HG02840 (cell line): Measurements from ENCODE around the gene CDH4.

Experiments
- ATAC-seq: cut with Tn5 transposase; IDR thresholded peaks from one replicate; pipeline ENCODE4 v1.9.1; 2021; ENCODE audit warnings: mild to moderate bottlenecking, moderate library complexity, moderate number of reproducible peaks; ENCODE audit not compliant: unreplicated experiment, low FRiP score

CDH4 gene

DNA sequence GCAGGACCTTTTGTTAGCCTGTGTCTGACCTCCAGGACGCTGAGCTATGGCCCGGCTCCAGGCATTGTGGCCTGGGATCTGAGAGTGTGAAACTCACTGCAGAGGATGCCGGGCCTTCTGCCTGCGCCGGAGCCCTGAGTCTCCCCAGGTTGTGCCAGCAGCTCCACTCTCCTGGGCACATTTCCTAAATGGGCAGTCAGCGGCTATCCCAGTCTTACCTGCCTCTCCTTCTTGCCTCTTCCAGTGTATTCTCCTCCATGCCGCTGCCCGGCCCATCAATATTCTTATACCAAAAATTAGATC lies 397.8 kb downstream of the CDH4 start:
- ATAC-seq: no peak

DNA sequence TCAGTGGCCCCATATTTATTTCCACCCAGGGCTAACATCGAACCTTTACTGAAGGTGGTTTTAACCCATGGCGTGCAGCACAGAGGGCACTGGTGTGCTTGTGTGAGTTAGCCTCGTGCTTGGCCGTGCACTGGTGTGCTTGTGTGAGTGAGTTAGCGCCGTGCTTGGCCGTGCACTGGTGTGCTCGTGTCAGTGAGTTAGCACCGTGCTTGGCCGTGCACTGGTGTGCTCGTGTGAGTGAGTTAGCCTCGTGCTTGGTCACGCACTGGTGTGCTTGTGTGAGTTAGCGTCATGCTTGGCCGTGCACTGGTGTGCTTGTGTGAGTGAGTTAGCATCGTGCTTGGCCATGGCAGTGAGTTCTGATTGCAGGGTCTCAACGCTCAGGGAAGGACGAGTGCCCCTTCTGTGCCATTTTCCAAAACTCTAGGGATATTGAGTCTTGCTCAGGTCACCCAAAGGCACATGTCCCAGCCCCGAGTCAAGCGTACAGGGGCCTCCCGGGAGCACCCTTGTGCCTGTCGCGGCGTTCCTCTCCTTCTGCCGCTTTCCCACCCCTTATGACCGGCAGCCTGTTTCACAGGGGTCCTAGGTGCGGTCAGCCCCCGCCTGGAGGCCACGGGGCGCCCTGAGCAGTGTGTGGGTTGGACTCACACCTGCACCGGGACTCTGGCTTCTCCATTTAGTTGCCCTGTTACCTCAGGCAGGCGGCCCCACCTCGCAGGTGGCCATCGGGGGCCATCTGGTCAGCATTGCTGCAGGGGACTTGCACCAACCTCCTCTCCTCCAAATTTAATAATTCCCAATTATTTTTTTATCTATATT lies 399.1 kb downstream of the CDH4 start:
- no peak for ATAC-seq

- no peak for ATAC-seq
Measured at GRCh38 chr20:61652146-61652545, 400.1 kb downstream of the CDH4 start.

- ATAC-seq: no peak
Measured at GRCh38 chr20:61654726-61655125, 402.7 kb downstream of the CDH4 start.

DNA sequence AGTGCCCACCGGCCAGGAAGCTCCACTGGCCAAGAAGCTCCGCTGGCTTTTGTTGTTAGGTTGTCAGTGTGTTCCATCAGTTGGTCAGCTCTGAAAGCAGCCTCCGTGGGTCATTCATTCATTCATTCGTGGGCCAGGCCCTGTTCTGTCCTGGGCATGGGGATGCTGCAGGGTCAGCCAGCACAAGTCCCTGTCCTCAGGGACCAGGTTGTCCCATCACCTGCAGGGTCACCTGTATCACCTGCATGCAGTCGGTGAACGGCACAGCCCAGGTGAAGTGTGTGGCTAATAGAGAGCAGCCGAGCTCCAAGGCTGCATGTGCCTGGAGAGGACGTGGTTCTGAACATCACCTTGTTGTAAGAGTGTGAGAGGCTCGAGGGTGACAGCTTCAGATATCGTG lies 403.5 kb downstream of the CDH4 start:
- ATAC-seq: no peak

DNA sequence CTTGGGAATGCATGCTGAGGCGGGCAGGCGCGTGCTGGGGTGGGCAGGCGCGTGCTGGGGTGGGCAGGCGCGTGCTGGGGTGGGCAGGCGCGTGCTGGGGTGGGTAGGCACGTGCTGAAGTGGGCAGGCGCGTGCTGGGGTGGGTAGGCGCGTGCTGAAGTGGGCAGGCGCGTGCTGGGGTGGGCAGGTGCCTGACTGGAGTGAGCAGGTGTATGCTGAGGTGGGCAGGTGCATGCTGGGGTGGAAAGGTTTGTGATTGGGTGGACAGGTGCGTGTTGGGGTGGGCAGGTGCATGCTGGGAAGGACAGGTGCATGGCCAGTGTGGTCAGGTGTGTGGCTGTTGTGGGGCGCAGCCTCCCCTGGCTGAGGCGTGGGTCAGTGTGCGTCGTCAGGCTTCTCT lies 404.1 kb downstream of the CDH4 start:
- no peak for ATAC-seq

GRCh38 chr20:61657721-61658377 lies 405.8 kb downstream of the CDH4 start:
- no peak for ATAC-seq

DNA sequence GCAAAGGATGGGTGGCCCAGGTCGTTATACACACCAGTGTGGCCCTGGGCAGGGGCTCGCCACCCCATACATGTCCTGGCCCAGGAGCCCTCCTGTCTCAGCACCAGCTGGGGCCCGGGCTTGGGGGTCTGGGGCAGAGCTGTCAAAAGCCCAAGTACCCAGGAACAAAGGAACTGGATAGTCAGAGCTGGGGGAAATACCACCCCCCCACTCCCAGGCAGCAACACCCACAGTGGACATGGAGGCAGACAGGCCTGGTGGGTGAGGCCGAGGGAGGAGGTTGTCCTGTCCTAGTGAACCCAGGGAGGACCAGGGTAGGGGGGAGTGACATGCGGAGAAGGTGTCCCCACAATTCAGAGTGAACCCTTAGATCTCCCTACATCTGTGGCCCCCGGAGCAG lies 406.5 kb downstream of the CDH4 start:
- no peak for ATAC-seq

DNA sequence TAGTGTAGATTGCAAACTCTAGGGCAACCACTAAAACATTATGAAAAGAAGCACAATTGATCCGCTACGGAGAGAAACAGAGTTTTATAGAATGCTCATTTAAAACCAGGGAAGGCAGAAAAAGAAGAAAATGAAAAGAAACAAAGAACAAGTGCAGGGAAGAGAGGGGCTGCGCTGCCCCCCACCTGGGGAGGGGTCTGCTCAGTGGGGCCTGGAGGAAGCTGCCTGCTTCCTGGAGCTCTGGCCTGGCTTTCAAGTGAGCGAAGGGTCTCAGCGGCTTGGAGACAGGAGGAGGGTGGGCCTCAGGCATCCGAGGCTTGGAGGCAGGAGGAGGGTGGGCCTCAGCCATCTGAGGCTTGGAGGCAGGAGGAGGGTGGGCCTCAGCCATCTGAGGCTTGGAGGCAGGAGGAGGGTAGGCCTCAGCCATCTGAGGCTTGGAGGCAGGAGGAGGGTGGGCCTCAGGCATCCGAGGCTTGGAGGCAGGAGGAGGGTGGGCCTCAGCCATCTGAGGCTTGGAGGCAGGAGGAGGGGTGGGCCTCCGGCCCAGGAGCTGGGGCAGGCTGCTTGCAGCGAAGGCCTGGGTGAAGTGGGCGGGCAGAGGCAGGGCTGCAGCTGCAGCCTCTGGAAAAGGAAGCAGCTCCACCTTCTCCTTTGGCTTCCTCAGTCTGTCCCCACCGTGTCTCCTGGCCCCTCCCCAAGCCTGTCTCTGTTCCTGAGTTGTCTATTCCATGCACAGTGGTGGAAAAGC lies 407.4 kb downstream of the CDH4 start:
- no peak for ATAC-seq

DNA sequence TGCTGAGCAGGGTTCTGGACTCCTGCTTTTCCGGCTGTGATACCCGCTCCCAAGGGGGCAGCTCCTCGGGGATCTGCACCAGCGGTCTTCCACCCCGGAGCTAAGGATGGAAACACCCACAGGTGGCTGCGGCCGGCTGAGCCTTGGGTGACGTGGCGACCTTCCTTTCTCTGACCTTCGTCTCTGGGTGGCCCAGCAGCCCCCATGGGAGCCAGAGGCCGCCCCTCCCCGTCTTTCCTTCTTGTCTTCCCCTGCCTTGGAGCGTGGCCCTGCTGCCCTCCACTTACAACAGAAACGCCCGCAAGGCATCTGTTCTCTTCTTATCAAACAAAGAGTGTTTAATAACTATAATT lies 407.9 kb downstream of the CDH4 start:
- ATAC-seq: no peak

- no peak for ATAC-seq
Measured at GRCh38 chr20:61660559-61660958, 408.5 kb downstream of the CDH4 start.

- ATAC-seq: no peak
Measured at GRCh38 chr20:61661025-61661424, 409.0 kb downstream of the CDH4 start.

- no peak for ATAC-seq
Measured at GRCh38 chr20:61661583-61661982, 409.5 kb downstream of the CDH4 start.

DNA sequence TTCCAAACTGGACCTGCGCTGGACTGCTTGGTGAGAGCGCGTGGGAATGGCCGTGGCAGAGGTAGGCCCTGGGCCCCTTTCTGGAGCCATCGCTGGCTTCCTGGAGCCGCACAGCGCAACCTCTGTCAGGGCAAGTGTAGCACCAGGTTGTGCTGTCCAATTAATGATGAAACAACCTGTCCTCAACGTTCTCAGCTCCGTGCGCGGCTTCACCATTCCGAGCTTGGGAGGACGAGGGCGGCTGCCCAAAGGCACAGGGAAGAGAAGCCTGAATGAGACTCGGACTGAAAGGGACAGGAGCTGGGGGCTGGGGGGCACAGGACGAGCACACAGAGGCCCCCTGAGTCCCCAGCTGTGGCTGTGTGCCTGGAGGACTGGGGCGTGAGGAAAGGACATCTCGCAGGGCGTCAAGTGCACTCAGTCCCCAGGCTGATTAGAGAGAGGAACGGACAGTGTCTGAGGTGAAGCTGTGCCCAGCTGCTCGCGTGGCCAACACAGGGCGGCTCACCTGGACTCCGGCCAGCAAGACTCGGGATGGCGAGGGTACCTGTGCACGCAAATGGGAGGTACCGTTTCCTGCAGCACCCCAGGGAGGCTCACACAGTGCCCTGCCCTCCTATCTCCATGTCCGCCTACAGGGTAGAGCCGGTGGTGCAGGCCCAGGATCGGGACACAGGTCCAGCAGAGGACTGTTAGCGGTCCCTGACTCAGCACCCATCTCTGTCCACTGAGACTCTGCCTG lies 410.3 kb downstream of the CDH4 start:
- no peak for ATAC-seq

DNA sequence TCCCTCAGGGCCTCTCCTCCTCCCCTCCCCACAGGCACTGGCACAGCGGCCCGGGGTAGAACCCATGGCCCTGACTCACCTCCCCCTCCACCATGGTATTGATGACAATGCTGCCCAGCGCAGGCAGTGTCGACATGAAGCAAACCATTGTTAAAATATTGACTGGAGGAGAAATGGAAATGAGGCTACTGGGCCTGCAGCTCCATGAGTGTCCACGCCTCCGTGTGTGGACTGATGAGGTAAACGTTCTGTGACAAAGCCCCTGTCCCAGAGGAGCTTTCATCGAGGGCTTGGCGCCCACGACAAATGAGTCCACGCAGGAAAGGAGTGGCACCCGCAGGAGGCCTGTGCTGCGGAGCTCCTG lies 410.9 kb downstream of the CDH4 start:
- ATAC-seq: no peak

GRCh38 chr20:61663521-61664425 lies 411.7 kb downstream of the CDH4 start:
- no peak for ATAC-seq

GRCh38 chr20:61664556-61665320 lies 412.7 kb downstream of the CDH4 start:
- ATAC-seq: no peak

DNA sequence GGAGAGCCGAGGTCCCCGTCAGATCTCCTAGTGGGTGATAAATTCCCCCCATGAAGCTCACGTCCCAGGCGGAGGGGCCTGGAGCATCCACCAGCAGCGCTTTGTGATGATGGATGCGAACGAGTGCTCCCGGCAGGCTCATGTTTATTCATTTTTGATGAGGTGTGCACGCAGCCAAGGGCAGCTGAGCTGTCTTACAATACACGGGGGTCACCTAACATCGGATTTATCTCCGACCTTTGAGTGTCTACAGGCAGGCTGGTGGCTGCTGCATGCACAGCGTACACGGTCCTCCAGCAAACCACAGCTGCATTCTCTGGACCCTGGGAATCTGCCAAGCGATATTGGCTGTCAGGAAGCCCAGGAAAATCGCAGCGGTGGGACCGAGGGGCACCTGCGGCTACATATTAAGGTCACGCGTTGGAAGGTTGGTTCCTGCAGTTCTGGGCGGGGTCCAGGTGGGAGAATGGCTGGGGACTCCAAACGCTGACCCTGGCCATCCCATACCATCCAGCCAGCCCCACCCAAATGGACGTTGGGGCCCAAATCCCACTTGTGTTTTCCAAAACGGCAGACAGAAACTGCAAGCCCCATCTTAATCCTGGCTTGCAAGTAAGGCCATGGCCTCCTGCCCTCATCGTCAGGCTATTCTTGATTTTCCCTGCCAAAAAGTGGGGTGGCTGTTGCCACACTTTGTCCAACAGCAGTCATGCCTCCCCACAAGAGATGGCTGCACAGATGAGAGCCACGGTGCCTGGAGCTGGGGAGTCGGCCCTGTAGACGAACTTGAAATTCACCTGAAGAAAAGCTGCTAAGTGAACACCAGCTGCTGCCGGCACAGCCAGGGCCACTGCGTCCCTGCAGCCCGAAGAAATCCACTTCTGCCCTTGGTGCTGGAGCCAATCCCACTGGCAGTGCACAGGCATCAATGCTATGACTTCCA lies 413.7 kb downstream of the CDH4 start:
- no peak for ATAC-seq
